GM19397 (cell line): ENCODE results near the gene FXYD2.

Experiments
- ATAC-seq: cut with Tn5 transposase; IDR thresholded peaks from one replicate; pipeline ENCODE4 v1.9.1; 2021; ENCODE audit warnings: mild to moderate bottlenecking, moderate library complexity; ENCODE audit not compliant: unreplicated experiment

FXYD2 gene

GRCh38 chr11:117836077-117836960, 11.8 kb upstream of the FXYD2 start:
- no peak for ATAC-seq

DNA sequence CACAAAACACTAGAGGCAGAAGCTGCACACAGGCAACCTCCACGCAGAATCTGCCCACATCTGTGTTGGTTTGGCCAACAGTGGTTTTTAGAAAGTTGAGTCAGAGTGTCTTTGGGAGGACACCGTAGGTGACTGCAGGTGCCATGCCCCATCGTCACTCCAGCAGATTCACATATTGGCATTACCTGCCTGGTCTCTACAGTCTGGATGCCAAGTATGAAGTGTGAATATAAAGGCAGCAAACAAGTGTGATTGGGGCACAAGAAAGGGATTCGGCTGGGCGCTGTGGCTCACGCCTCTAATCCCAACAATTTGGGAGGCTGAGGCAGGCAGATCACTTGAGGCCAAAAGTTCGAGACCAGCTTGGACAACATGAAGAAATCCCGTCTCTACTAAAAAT, 11.0 kb upstream of the FXYD2 start:
- no peak for ATAC-seq

DNA sequence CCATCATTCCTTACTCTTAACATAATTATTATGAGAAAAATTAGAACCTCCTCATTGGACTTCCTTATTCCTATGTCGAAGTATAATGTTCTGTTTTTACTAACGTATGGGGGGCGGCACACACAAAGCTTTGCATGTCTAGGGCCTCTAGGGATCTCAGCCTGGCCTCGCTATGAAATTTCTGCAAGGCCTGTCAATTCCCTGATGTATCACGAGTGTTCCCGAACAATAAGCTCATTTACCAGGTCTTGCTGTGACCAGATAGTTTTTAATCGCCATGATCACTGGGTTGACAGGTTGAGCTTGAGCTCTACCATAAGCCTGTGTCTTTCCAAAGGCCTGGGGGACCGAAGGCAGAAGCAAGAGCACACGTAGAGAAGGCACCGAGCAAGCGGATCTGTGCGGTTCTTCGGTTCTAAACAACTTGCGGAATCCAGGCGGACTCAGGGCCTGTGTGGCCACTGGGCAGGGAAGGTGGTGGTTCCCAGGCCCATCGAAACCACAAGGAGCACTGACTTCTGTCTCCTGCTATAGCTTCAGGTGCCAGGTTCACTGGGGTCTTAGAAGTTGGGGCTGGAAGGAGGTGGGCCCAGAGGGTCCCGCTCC, 10.4 kb upstream of the FXYD2 start:
- ATAC-seq = no peak

GRCh38 chr11:117834068-117834810, 9.7 kb upstream of the FXYD2 start:
- ATAC-seq = no peak

GRCh38 chr11:117833401-117833891, 8.9 kb upstream of the FXYD2 start:
- no peak for ATAC-seq

DNA sequence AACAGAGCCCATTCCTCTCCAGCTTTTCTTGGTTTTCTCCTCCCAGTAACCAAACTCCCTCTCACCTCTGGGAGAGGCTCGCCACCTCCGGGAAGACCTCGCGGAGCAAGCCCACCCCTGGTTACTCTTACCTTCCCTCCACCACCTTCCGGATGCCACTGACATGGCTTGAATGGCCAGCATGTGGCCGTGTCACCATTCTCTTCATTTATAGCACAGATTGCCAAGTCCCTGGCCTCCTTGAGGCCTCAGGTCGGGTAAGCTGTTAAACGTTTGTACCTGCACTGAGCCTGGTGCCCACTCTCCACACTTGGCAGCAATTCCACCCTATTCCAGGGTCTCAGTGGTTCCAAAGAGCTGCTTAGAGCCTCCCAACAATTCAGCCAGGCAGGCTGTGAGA, 8.0 kb upstream of the FXYD2 start:
- ATAC-seq = no peak

DNA sequence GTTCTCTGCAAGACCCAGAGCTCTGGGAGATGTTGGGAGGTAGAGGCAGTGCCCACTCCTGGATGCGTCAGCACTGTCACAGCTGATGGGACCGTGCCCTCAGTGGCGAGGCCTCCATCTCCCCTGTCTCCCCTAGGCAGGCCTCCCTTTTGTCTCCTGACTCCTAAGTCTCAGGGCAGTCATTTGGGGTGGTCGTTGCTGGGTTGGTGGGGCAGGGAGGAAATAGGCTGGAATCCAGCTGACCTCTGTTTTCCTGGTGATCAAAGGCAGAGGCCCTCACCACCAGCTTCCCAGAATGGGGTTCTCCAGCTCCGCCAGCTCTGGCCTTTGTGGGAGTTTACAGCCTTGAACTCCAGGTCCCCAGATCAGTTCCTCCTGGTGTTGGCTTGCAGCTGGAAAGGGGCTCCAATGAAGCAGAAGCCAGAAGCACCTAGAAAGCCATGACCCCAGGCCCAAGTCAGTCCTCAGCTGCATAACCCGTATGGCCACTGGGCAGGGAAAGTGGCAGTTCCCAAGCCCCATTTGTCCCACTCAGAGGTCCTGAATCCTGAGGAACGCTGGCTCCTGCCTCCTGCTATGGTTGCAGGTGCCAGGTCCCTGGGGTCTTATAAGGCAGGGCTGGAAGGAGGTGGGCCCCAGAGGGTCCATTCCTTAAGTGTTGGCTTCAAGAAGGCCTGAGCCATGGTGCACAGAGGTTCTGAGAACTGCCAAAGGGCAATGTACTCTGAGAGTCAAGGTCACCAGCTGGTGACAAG, 7.3 kb upstream of the FXYD2 start:
- ATAC-seq = no peak

- ATAC-seq = no peak
Measured at GRCh38 chr11:117830674-117831351, 6.3 kb upstream of the FXYD2 start.

DNA sequence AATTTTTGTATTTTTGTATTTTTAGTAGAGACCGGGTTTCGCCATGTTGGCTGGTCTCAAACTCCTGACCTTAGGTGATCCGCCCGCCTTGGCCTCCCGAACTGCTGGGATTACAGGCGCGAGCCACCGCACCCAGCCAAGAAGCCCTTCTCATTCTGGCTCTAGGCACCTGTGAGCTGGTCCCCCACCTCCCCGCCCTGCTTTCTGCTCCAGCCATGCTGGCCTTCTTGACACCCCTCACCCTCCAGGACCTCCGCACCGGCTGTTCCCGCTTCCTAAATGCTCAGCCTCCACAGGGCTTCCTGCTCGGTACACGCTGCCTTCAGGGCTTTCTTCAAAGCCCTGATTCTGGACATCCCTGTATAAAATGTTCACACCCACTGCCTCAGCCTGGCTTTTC, 5.5 kb upstream of the FXYD2 start:
- no peak for ATAC-seq

DNA sequence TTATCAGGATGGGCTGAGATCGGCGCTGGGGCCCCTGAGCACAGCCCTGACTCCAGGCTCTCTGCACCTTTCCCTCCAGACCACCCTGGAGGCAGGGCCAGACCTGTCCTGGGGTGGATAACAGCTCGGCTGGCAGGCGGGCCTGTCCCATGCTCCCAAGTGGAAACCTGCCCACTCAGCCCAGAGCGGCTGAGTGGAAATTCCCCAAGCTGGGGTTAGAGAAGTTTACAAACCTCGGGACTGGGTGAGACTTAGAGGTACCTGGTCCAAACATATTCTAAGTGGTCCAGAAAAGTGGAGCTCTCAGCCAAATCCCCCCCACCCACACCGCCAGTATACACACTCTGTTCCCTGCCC, 4.8 kb upstream of the FXYD2 start:
- no peak for ATAC-seq

DNA sequence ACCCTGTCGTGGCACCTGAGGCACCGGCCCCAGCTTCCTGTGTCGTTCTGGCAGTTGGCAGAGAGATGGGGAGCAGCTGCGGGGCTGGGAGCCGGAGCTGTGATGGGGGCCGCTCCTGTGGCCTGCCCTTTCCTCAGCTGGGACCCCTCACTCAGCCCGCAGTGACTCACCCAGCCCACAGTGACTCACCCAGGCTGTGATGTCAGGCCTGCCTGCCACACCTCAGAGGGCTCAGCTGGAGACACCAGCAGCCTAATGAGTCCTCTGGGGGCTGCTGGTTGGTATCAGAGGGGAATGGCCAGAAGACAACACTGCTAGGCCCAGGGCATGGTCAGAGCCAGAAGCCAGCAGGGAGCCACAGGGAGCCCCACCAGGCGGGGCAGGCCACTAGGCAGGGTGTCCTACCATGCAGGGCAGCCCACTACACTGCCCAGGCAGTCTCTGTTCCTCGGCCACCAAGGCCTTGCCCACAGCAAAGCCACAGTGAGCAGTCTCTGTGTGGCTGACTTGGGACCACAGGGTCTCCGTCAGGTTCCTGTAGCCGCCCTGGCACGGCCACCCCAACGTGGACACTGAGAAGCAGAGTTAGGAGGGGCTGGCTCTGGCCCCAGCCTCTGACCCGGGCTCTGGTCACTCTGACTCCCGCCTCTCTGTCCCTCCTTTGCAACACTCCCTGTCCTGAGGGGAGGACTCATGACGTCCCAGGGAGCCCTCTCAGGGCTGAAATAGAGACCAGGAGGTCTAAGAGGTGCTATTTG, 4.2 kb upstream of the FXYD2 start:
- ATAC-seq = peak; percentile 59

GRCh38 chr11:117827521-117828511, 3.3 kb upstream of the FXYD2 start:
- ATAC-seq = no peak

DNA sequence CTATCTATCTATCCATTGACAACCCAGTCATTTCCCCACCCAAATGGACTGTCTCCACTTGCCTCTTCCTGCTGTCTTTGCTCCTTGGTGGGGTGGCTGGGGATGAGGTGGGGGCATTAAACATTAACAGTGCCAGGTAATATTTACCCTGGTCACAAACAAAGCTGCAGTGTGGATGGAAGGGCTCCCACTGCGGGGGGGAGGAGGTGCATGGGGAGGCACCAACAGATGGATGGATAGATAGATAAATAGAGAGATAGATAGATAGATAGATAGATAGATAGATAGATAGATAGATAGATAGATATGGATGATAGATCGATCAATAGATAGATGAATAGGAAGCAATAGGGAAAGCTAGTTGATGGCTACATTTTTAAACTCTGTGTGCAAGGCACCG, 2.3 kb upstream of the FXYD2 start:
- ATAC-seq = no peak

DNA sequence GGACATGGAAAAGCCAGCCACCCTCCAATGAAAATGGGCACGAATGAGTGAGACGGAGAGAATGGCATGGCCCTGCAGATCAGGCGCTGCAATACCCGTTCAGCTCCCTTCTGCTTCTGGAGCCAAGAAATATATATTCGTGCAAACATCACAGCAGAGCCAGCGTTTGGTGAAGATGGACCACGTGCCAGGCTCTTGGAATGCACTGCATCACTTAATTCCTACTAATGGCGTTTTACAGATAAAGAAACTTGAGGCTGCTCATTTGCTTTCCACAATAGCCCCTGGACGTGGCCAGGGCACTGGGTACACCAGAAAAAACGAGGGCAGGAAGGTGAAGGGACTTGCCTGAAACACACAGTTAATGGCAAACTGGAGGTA, 1.6 kb upstream of the FXYD2 start:
- ATAC-seq = no peak

- no peak for ATAC-seq
Measured at GRCh38 chr11:117825538-117826189, 1.1 kb upstream of the FXYD2 start.

GRCh38 chr11:117823946-117824420, 561 bp downstream of the FXYD2 start:
- no peak for ATAC-seq

DNA sequence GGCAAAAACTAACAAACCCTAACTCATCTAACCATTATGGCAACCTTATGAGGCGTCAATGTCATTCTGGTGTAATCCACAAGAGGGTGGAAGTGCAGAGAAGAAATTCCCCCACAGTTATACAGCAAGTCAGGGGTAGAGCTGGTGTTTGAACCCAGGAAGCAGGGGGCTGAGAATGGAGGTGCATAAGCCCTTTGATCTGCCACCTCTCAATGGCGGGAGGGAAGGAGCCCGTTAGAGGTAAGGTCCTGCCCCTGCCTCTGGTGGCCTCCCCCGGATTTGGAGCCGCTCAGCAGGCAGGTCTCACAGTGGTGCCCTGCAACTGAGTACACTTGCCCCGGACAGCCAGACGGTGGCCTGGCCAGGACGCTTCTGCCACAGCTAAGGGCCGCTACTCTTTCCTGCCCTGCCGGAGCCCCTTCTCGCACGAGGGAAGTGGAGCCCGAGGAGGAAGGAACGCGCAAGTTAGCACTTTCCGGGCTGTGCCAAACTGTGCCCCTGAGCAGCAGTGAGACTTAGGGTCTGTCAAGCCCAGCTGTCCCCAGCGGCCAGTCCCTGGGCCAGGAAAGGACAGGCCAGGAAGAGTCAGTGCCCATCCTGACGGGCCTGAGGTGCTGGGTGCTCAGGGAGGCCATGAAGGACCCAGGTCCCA, 1.1 kb downstream of the FXYD2 start:
- ATAC-seq = no peak
